DND-41 (cell line): Measurements from ENCODE around the gene NDUFS7.

ENCODE experiments used
- ATAC-seq: fragments of 200-7000 bp; cut with Tn5 transposase; 3 replicates; pipeline ENCODE4 v1.9.1; 2021; ENCODE audit warnings: low read depth; ENCODE audit not compliant: insufficient read depth
- DNase-seq: peaks from one replicate; pipeline ENCODE4 v3.0.0-alpha.2; 2020
- H2AFZ ChIP-seq: 2 replicates; pipeline ENCODE4 v1.6.0; 2012; ENCODE audit warnings: low read depth, low read length
- H3K27ac ChIP-seq: 2 replicates; pipeline ENCODE4 v1.5.1; 2012; ENCODE audit warnings: low read length, inconsistent platforms
- H3K27me3 ChIP-seq: fragments of 200-600 bp; sonication (generic); 2 replicates; pipeline ENCODE4 v1.6.0; 2012; ENCODE audit warnings: low read length, mild to moderate bottlenecking, inconsistent platforms; ENCODE audit not compliant: insufficient read depth, poor library complexity
- H3K36me3 ChIP-seq: 2 replicates; pipeline ENCODE4 v1.5.1; 2012; ENCODE audit warnings: low read length, inconsistent platforms; ENCODE audit not compliant: insufficient read depth
- H3K4me1 ChIP-seq: 2 replicates; pipeline ENCODE4 v1.5.1; 2012; ENCODE audit warnings: mild to moderate bottlenecking, low read length; ENCODE audit not compliant: insufficient read depth
- H3K4me2 ChIP-seq: 2 replicates; pipeline ENCODE4 v1.6.0; 2012; ENCODE audit warnings: mild to moderate bottlenecking, moderate library complexity, low read length, inconsistent platforms; ENCODE audit not compliant: insufficient read depth
- H3K4me3 ChIP-seq, 2 experiments: fragments of 200-600 bp in 1 of 2; shearing (Covaris generic) in 1 of 2; 2 replicates each; pipeline ENCODE4 v1.5.1; 2012 to 2016; ENCODE audit warnings: inconsistent platforms in 2 of 2, low read length in 2 of 2, mild to moderate bottlenecking in 2 of 2, low read depth in 1 of 2, moderate library complexity in 1 of 2
- H3K79me2 ChIP-seq: 2 replicates; pipeline ENCODE4 v1.6.0; 2012; ENCODE audit warnings: low read length, inconsistent platforms; ENCODE audit not compliant: insufficient read depth
- H3K9ac ChIP-seq: 2 replicates; pipeline ENCODE4 v1.6.0; 2012; ENCODE audit warnings: low read depth, mild to moderate bottlenecking, inconsistent platforms, low read length, moderate library complexity
- H3K9me3 ChIP-seq: 2 replicates; pipeline ENCODE4 v1.5.1; 2012; ENCODE audit warnings: low read length, moderate library complexity, mild to moderate bottlenecking, inconsistent platforms; ENCODE audit not compliant: insufficient read depth, severe bottlenecking
- H4K20me1 ChIP-seq: 2 replicates; pipeline ENCODE4 v1.6.0; 2012; ENCODE audit warnings: low read length; ENCODE audit not compliant: insufficient read depth
- CTCF ChIP-seq: IDR thresholded peaks from 2 replicates; pipeline ENCODE4 v1.5.1; 2012; ENCODE audit warnings: borderline replicate concordance, low read length, moderate library complexity, mild to moderate bottlenecking; ENCODE audit not compliant: poor library complexity, severe bottlenecking; ENCODE audit errors: extremely low read depth
- EZH2 ChIP-seq: IDR thresholded peaks from 3 replicates; pipeline ENCODE4 v1.6.1; 2012; ENCODE audit warnings: borderline replicate concordance, low read depth, mild to moderate bottlenecking, moderate library complexity, low read length, inconsistent platforms; ENCODE audit not compliant: severe bottlenecking

The NDUFS7 gene

GRCh38 chr19:1421218-1421957 lies 37.7 kb downstream of the NDUFS7 start:
- Histone ChIP-seq H3K4me1 (no peaks in the 10 kb centered on the region), H3K79me2 (peaks cover 97% of the 10 kb centered on the region), H2AFZ (no peak overlapping the region), H3K27me3 (no peaks in the 10 kb centered on the region), H3K9ac (no peak overlapping the region), H3K9me3 (no peaks in the 10 kb centered on the region), H3K4me3 (no peak overlapping the region), H3K27ac (no peak overlapping the region), H3K4me2 (no peak overlapping the region), H4K20me1 (peaks cover 97% of the 10 kb centered on the region), H3K36me3 (peaks cover 99% of the 10 kb centered on the region)
- ATAC-seq (no peak), DNase-seq (no peak)
- TF ChIP-seq EZH2: no peak
- no peak for TF ChIP-seq CTCF

- no peak; the same call in 2 of the 3 replicates for ATAC-seq
- TF ChIP-seq EZH2 (no peak), CTCF (no peak)
- no peaks in the 10 kb centered on the region for H3K4me1 ChIP-seq
- no peak overlapping the region for H3K27ac ChIP-seq
- no peak overlapping the region for H3K9ac ChIP-seq
- H3K4me2 ChIP-seq: no peak overlapping the region
- no peak overlapping the region for H3K4me3 ChIP-seq
- no peak overlapping the region for H2AFZ ChIP-seq
- DNase-seq: no peak
- H3K36me3 ChIP-seq: peaks cover 99% of the 10 kb centered on the region
- no peaks in the 10 kb centered on the region for H3K9me3 ChIP-seq
- no peaks in the 10 kb centered on the region for H3K27me3 ChIP-seq
- peaks cover 97% of the 10 kb centered on the region for H3K79me2 ChIP-seq
- peaks cover 97% of the 10 kb centered on the region for H4K20me1 ChIP-seq
Measured at GRCh38 chr19:1421958-1422305, 38.2 kb downstream of the NDUFS7 start.

- Histone ChIP-seq H3K27me3 (no peaks in the 10 kb centered on the region), H3K9ac (no peak overlapping the region), H3K36me3 (peaks cover 99% of the 10 kb centered on the region), H3K79me2 (peaks cover 97% of the 10 kb centered on the region), H2AFZ (no peak overlapping the region), H3K27ac (no peak overlapping the region), H4K20me1 (peaks cover 97% of the 10 kb centered on the region), H3K9me3 (no peaks in the 10 kb centered on the region), H3K4me3 (no peak overlapping the region), H3K4me2 (no peak overlapping the region), H3K4me1 (no peaks in the 10 kb centered on the region)
- TF ChIP-seq EZH2 (no peak), CTCF (no peak)
- ATAC-seq (no peak), DNase-seq (no peak)
Measured at GRCh38 chr19:1422360-1422759, 38.7 kb downstream of the NDUFS7 start.
